ENCODE results near the gene C1S. TPM values are rescaled to one million over a fixed set of nuclear protein-coding genes. Genes with fewer than 3 reads are reported as not detected.
A peak's percentile ranks its signal among the peaks of the same experiment; 100 is the strongest.
"Not testable (repeated sequence)": the region's sequence is repeated elsewhere in the genome, so short reads cannot be mapped to it uniquely, and the experiment has no call there.

C1S gene
- total RNA-seq, 4 donors from 2014 or later, result 25.2 to 375 (median 110) TPM

DNA sequence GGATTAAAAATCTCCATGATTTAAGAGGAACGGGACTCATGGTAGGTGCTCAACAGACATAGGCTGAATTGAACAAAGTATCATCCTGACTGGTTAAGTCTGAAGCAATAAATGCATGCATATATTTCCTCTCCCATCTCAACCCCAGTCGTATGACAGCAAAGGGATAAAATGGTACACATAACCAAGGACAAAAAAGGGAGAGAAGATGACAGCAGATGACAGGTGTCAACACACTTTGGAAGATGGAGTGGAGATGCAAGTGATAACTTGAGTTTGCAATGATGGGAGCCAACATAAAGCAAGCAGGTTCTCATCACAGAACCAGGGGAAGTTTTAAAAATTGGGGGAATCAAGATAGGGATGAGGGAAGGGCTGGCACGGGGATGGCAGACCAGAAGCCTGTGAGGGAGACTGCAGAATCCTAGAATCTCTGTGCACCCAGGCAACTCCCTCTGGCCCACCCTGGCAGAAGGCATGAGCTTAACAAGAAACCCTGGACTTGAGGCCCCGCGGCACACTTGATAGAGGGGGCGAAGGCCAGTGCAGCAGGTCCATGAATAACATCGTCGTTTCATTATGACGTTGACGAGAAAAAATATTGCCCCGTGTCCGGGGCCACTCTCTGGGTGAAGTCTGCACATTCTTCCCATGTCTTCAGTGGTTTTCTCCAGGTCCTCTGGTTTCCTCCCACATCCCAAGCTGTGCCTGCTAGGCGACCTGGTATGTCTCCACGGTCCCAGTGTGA, 43.5 kb downstream of the C1S start:
- WGBS, 2 donors, result 89 to 95% methylated on average over 13 to 14 of the region's 14 CpGs
- DNase-seq, result no peak
- H3K27ac ChIP-seq, result no peak overlapping the region
- TF ChIP-seq, protein P1, sequence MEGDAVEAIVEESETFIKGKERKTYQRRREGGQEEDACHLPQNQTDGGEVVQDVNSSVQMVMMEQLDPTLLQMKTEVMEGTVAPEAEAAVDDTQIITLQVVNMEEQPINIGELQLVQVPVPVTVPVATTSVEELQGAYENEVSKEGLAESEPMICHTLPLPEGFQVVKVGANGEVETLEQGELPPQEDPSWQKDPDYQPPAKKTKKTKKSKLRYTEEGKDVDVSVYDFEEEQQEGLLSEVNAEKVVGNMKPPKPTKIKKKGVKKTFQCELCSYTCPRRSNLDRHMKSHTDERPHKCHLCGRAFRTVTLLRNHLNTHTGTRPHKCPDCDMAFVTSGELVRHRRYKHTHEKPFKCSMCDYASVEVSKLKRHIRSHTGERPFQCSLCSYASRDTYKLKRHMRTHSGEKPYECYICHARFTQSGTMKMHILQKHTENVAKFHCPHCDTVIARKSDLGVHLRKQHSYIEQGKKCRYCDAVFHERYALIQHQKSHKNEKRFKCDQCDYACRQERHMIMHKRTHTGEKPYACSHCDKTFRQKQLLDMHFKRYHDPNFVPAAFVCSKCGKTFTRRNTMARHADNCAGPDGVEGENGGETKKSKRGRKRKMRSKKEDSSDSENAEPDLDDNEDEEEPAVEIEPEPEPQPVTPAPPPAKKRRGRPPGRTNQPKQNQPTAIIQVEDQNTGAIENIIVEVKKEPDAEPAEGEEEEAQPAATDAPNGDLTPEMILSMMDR (IDR thresholded peaks at IDR 0.05), result no peak
- TF ChIP-seq POLR2A (IDR thresholded peaks at IDR 0.05), result no peak
- intact Hi-C loops (cut with DNase I), result no loop called here
- peaks cover 0 to 35% (median 15%) of the 10 kb centered on the region in 3 donors for H3K4me1 ChIP-seq
- peaks cover 0 to 57% (median 7%) of the 10 kb centered on the region in 3 donors for H3K36me3 ChIP-seq
- no peaks in the 10 kb centered on the region for H3K9me3 ChIP-seq
- no peaks in the 10 kb centered on the region for H3K27me3 ChIP-seq
- no peak overlapping the region for H3K4me3 ChIP-seq

- intact Hi-C loops (cut with DNase I), result no loop called here
- TF ChIP-seq, protein P1 (IDR thresholded peaks at IDR 0.05), result no peak
- TF ChIP-seq POLR2A (IDR thresholded peaks at IDR 0.05), result no peak
- Histone ChIP-seq H3K9me3 (no peaks in the 10 kb centered on the region), H3K36me3 (peaks cover 0 to 39% (median 0%) of the 10 kb centered on the region in 3 donors), H3K27ac (no peak overlapping the region), H3K4me1 (peaks cover 11 to 52% (median 22%) of the 10 kb centered on the region in 3 donors), H3K4me3 (no peak overlapping the region), H3K27me3 (no peaks in the 10 kb centered on the region)
- DNase-seq, result no peak
- 83 to 96% methylated on average over 1 of the region's 1 CpG for WGBS, 2 donors
Observed at GRCh38 chr12:7106082-7106481, 45.6 kb downstream of the C1S start.

GRCh38 chr12:7107181-7107580, 46.7 kb downstream of the C1S start:
- H3K4me3 ChIP-seq, result peak overlapping the region in 2 of 4 donors; percentile 32 to 64
- H3K27me3 ChIP-seq; DNase-seq; H3K9me3 ChIP-seq; intact Hi-C loops (cut with DNase I): not testable (repeated sequence)
- WGBS, 2 donors, result 94 to 99% methylated on average over 4 to 5 of the region's 5 CpGs
- H3K36me3 ChIP-seq, result peaks cover 0 to 29% (median 0%) of the 10 kb centered on the region in 3 donors
- peak overlapping the region in 2 of 4 donors; percentile 95 for H3K27ac ChIP-seq
- H3K4me1 ChIP-seq, result peaks cover 11 to 51% (median 22%) of the 10 kb centered on the region in 3 donors

DNA sequence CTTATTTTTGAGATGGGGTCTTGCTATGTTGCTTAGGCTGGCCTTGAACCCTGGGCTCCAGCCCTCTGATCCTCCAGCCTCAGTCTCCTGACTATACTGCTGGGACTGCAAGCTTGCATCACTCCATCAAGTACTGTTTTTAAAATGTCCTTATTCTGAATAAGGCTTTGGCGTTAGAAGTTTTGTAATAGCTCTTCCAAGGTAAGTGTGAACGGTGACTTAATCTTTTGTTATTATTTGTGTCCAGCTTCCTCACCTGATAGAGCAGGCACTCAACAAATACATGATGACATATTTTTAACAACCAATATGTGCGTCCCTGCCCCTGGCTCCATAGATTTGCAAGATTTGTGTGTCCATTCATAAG, 47.1 kb downstream of the C1S start:
- intact Hi-C loops (cut with DNase I), result no loop called here
- WGBS, 2 donors, result 23 to 27% methylated on average over 3 of the region's 3 CpGs
- peaks cover 11 to 51% (median 22%) of the 10 kb centered on the region in 3 donors for H3K4me1 ChIP-seq

DNA sequence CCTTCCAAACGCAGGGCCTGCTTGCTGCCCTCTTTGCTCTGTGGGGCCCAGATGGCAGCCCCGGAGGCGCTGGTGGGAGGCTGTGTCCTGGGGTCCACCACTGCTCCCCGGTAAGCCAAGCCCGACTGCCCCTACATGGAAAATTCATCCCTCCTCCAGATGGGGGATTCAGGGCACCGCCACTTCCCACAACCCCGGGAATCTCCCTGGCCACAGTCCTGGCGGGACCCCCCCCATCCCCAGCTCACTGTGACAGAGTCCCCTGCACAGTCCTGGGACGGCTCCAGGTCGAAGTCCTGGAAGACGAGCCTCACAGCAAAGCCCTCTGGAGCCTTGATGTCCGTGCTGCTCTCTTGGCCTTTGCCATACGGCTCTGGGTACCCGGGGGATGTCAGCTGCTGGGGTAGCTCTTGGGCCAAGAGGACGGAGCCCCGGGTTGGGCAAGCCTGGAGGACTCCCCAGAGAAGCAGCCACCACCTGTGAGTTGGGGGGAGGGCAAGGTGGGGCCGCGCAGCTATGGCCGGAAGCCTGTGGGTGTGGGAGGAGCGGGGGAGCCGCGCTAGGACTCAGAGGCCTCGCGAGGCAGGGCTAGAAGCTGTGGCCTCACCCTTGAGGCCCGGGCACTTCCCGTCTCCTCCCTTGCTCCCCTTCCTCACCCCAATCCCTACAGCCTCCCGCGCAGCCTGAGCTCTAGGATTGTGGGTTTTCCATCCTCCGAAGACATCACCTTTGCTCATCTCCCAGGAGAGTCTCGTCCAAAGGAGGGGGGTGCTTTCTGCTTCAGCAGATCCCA, 47.7 kb downstream of the C1S start:
- Histone ChIP-seq H3K4me3 (peak overlapping the region; percentile 43 to 86 (median 68)), H3K4me1 (peaks cover 15 to 56% (median 22%) of the 10 kb centered on the region in 3 donors), H3K27me3 (no peaks in the 10 kb centered on the region), H3K9me3 (no peaks in the 10 kb centered on the region), H3K36me3 (peaks cover 0 to 20% (median 0%) of the 10 kb centered on the region in 3 donors), H3K27ac (peak overlapping the region; percentile 87 to 98 (median 95))
- peak in 2 of 4 donors; percentile 55 to 74 for TF ChIP-seq POLR2A (IDR thresholded peaks at IDR 0.05)
- TF ChIP-seq, protein P1 (IDR thresholded peaks at IDR 0.05), result no peak
- peak; percentile 33 for DNase-seq
- intact Hi-C loops (cut with DNase I), result no loop called here
- WGBS, 2 donors, result 0 to 3% methylated on average over 8 to 11 of the region's 30 CpGs

More for the DNA sequence above, 47.1 kb downstream of the C1S start:
- H3K4me3 ChIP-seq, result peak overlapping the region; percentile 43 to 86 (median 68)
- H3K27ac ChIP-seq, result peak overlapping the region; percentile 87 to 98 (median 95)
- H3K36me3 ChIP-seq, result peaks cover 0 to 24% (median 0%) of the 10 kb centered on the region in 3 donors
- no peaks in the 10 kb centered on the region for H3K9me3 ChIP-seq
- no peaks in the 10 kb centered on the region for H3K27me3 ChIP-seq
- TF ChIP-seq, protein P1 (IDR thresholded peaks at IDR 0.05), result no peak
- no peak for TF ChIP-seq POLR2A (IDR thresholded peaks at IDR 0.05)
- no peak for DNase-seq

Measured in esophagus squamous epithelium (tissue), 5 donors.